K562 (cell line): ENCODE measurements around the gene ATP9B.

Source experiments
- ARHGAP35 ChIP-seq: fragments of 450-650 bp; IDR thresholded peaks from 2 replicates; pipeline ENCODE4 v1.6.1; 2018; ENCODE audit not compliant: partially characterized antibody
- NRF1 ChIP-seq, 2 experiments: fragments of 450-650 bp; IDR thresholded peaks in 1 of 2; conservative IDR thresholded peaks in 1 of 2; 2 replicates each; pipeline ENCODE4 v1.6.1; 2014; ENCODE audit warnings: mild to moderate bottlenecking in 2 of 2
- ZBTB17 ChIP-seq: fragments of 450-650 bp; formaldehyde crosslinking; IDR thresholded peaks from 2 replicates; pipeline ENCODE4 v1.4.0; 2020; ENCODE audit warnings: mild to moderate bottlenecking
- TF ChIP-seq, protein P1 (sequence below), 3 experiments: IDR thresholded peaks in 2 of 3; conservative IDR thresholded peaks in 1 of 3; 2 replicates each; pipeline ENCODE4 v1.5.1; 2011 to 2012; ENCODE audit warnings: low read length in 3 of 3, mild to moderate bottlenecking in 3 of 3, control low read depth in 2 of 3, improper control_type of control experiment in 1 of 3, inconsistent platforms in 1 of 3, low read depth in 1 of 3, mixed read lengths in 1 of 3, moderate library complexity in 1 of 3; ENCODE audit not compliant: insufficient read depth in 2 of 3
- TF ChIP-seq, protein P2 (sequence below): sonication (generic); formaldehyde crosslinking; IDR thresholded peaks from 2 replicates; pipeline ENCODE4 v1.8.1; 2023; ENCODE audit warnings: mild to moderate bottlenecking, missing genetic modification reagents, moderate library complexity

DNA sequence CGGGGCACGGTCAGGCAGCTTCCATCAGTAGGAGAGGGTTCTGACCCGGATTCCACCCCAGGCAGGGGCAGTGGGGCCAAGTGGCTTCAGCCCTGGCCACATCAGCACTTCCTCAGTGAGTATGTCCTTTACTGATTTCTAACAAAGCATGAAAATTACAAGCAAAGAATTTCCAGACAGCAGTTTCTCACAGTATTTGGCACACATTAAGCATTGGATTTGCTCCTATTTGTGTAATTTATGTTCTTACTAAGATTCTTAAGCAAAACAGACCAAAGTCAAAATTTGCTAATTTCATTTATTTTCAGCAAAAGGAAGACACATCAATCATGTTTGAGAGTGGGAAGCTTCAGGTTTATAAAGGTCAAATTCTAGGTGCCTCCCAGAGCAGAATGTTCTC, 253.2 kb downstream of the ATP9B start:
- TF ChIP-seq, protein P1, sequence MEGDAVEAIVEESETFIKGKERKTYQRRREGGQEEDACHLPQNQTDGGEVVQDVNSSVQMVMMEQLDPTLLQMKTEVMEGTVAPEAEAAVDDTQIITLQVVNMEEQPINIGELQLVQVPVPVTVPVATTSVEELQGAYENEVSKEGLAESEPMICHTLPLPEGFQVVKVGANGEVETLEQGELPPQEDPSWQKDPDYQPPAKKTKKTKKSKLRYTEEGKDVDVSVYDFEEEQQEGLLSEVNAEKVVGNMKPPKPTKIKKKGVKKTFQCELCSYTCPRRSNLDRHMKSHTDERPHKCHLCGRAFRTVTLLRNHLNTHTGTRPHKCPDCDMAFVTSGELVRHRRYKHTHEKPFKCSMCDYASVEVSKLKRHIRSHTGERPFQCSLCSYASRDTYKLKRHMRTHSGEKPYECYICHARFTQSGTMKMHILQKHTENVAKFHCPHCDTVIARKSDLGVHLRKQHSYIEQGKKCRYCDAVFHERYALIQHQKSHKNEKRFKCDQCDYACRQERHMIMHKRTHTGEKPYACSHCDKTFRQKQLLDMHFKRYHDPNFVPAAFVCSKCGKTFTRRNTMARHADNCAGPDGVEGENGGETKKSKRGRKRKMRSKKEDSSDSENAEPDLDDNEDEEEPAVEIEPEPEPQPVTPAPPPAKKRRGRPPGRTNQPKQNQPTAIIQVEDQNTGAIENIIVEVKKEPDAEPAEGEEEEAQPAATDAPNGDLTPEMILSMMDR (IDR thresholded peaks at IDR 0.05 in 2 of 3, conservative IDR thresholded peaks at IDR 0.05 in 1 of 3; ENCODE audit: insufficient read depth in 2 of 3, low read depth in 1 of 3, low read length in 3 of 3): no peak
- TF ChIP-seq NRF1 (conservative IDR thresholded peaks at IDR 0.05 in 1 of 2, IDR thresholded peaks at IDR 0.05 in 1 of 2): no peak
- TF ChIP-seq ARHGAP35: no peak
- no peak for TF ChIP-seq ZBTB17
- TF ChIP-seq, protein P2, sequence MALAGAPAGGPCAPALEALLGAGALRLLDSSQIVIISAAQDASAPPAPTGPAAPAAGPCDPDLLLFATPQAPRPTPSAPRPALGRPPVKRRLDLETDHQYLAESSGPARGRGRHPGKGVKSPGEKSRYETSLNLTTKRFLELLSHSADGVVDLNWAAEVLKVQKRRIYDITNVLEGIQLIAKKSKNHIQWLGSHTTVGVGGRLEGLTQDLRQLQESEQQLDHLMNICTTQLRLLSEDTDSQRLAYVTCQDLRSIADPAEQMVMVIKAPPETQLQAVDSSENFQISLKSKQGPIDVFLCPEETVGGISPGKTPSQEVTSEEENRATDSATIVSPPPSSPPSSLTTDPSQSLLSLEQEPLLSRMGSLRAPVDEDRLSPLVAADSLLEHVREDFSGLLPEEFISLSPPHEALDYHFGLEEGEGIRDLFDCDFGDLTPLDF (CRISPR knock-in tag): no peak
